DND-41 (cell line): ENCODE data around the gene PTCSC3.

Source experiments
- ATAC-seq: fragments of 200-7000 bp; cut with Tn5 transposase; 3 replicates; pipeline ENCODE4 v1.9.1; 2021; ENCODE audit warnings: low read depth; ENCODE audit not compliant: insufficient read depth
- DNase-seq: peaks from one replicate; pipeline ENCODE4 v3.0.0-alpha.2; 2020
- H2AFZ ChIP-seq: 2 replicates; pipeline ENCODE4 v1.6.0; 2012; ENCODE audit warnings: low read depth, low read length
- H3K27ac ChIP-seq: 2 replicates; pipeline ENCODE4 v1.5.1; 2012; ENCODE audit warnings: low read length, inconsistent platforms
- H3K27me3 ChIP-seq: fragments of 200-600 bp; sonication (generic); 2 replicates; pipeline ENCODE4 v1.6.0; 2012; ENCODE audit warnings: low read length, mild to moderate bottlenecking, inconsistent platforms; ENCODE audit not compliant: insufficient read depth, poor library complexity
- H3K36me3 ChIP-seq: 2 replicates; pipeline ENCODE4 v1.5.1; 2012; ENCODE audit warnings: low read length, inconsistent platforms; ENCODE audit not compliant: insufficient read depth
- H3K4me1 ChIP-seq: 2 replicates; pipeline ENCODE4 v1.5.1; 2012; ENCODE audit warnings: mild to moderate bottlenecking, low read length; ENCODE audit not compliant: insufficient read depth
- H3K4me2 ChIP-seq: 2 replicates; pipeline ENCODE4 v1.6.0; 2012; ENCODE audit warnings: mild to moderate bottlenecking, moderate library complexity, low read length, inconsistent platforms; ENCODE audit not compliant: insufficient read depth
- H3K4me3 ChIP-seq, 2 experiments: fragments of 200-600 bp in 1 of 2; shearing (Covaris generic) in 1 of 2; 2 replicates each; pipeline ENCODE4 v1.5.1; 2012 to 2016; ENCODE audit warnings: inconsistent platforms in 2 of 2, low read length in 2 of 2, mild to moderate bottlenecking in 2 of 2, low read depth in 1 of 2, moderate library complexity in 1 of 2
- H3K79me2 ChIP-seq: 2 replicates; pipeline ENCODE4 v1.6.0; 2012; ENCODE audit warnings: low read length, inconsistent platforms; ENCODE audit not compliant: insufficient read depth
- H3K9ac ChIP-seq: 2 replicates; pipeline ENCODE4 v1.6.0; 2012; ENCODE audit warnings: low read depth, mild to moderate bottlenecking, inconsistent platforms, low read length, moderate library complexity
- H3K9me3 ChIP-seq: 2 replicates; pipeline ENCODE4 v1.5.1; 2012; ENCODE audit warnings: low read length, moderate library complexity, mild to moderate bottlenecking, inconsistent platforms; ENCODE audit not compliant: insufficient read depth, severe bottlenecking
- H4K20me1 ChIP-seq: 2 replicates; pipeline ENCODE4 v1.6.0; 2012; ENCODE audit warnings: low read length; ENCODE audit not compliant: insufficient read depth
- EZH2 ChIP-seq: IDR thresholded peaks from 3 replicates; pipeline ENCODE4 v1.6.1; 2012; ENCODE audit warnings: borderline replicate concordance, low read depth, mild to moderate bottlenecking, moderate library complexity, low read length, inconsistent platforms; ENCODE audit not compliant: severe bottlenecking
- TF ChIP-seq, protein P1 (sequence below): IDR thresholded peaks from 2 replicates; pipeline ENCODE4 v1.5.1; 2012; ENCODE audit warnings: borderline replicate concordance, low read length, moderate library complexity, mild to moderate bottlenecking; ENCODE audit not compliant: poor library complexity, severe bottlenecking; ENCODE audit errors: extremely low read depth

The PTCSC3 gene

DNA sequence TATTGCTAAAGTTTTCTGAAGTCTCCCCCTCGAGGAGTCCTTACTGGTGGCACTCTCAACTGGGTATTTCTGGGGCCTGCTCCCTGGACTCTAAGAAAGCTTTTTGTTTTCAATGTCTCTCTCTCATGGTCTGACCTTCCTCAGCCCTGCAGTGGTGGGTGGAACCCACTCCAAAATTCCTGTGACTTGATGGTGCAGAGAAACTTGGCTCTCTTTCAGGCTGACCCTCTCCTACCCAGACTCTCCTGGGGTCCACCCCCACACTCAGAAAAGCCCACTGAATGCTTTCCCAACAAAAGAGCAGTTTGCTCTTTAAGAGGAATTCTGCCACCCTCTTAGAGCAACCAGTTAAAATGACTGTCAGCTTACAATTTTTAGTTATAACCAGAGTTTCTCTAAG is 967 bp upstream of the PTCSC3 start:
- Histone ChIP-seq H3K27me3 (peaks cover 10% of the 10 kb centered on the region), H3K79me2 (no peaks in the 10 kb centered on the region), H2AFZ (no peak overlapping the region), H3K4me1 (no peaks in the 10 kb centered on the region), H3K9ac (no peak overlapping the region), H3K36me3 (no peaks in the 10 kb centered on the region), H3K27ac (no peak overlapping the region), H3K4me3 (no peak overlapping the region), H3K4me2 (no peak overlapping the region), H4K20me1 (no peaks in the 10 kb centered on the region), H3K9me3 (no peaks in the 10 kb centered on the region)
- ATAC-seq (no peak), DNase-seq (no peak)
- no peak for TF ChIP-seq EZH2
- TF ChIP-seq, protein P1, sequence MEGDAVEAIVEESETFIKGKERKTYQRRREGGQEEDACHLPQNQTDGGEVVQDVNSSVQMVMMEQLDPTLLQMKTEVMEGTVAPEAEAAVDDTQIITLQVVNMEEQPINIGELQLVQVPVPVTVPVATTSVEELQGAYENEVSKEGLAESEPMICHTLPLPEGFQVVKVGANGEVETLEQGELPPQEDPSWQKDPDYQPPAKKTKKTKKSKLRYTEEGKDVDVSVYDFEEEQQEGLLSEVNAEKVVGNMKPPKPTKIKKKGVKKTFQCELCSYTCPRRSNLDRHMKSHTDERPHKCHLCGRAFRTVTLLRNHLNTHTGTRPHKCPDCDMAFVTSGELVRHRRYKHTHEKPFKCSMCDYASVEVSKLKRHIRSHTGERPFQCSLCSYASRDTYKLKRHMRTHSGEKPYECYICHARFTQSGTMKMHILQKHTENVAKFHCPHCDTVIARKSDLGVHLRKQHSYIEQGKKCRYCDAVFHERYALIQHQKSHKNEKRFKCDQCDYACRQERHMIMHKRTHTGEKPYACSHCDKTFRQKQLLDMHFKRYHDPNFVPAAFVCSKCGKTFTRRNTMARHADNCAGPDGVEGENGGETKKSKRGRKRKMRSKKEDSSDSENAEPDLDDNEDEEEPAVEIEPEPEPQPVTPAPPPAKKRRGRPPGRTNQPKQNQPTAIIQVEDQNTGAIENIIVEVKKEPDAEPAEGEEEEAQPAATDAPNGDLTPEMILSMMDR: no peak

DNA sequence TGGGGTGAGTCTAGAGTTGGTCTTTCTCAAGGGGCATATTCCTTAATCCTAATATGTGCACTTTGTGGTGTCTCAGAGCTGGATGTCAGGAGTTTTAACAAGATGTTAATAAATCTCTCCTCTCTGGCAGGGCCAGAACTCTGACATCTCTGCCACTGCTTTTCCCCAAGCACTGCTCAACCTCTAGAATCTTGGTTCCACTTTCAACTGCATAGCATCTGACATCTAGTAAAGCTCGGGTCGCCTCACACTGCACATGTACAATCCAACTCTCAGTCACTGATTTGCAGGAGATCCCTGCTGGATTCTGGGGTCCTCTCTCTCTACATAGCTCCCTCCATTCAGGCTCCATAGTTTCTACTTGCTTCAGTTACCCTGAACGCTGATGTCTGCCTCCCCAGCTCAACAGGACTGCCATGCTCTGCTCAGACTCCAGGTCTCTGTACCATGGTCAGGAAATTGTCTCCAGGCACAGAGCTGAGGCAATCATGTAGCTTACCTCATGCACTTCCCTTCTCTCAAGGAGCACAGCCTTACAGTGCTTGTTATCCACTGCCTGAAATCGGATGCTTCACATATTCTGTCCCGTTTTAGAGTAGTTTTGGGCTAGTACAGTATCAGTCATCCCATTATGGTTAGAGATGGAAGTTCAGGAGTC is 1.6 kb downstream of the PTCSC3 start:
- Histone ChIP-seq H3K36me3 (no peaks in the 10 kb centered on the region), H3K4me1 (no peaks in the 10 kb centered on the region), H2AFZ (no peak overlapping the region), H3K27me3 (peaks cover 10% of the 10 kb centered on the region), H3K9me3 (no peaks in the 10 kb centered on the region), H3K27ac (no peak overlapping the region), H3K4me3 (no peak overlapping the region), H3K9ac (no peak overlapping the region), H3K79me2 (no peaks in the 10 kb centered on the region), H4K20me1 (no peaks in the 10 kb centered on the region), H3K4me2 (no peak overlapping the region)
- TF ChIP-seq, protein P1: no peak
- TF ChIP-seq EZH2: no peak
- DNase-seq: no peak
- no peak for ATAC-seq

DNA sequence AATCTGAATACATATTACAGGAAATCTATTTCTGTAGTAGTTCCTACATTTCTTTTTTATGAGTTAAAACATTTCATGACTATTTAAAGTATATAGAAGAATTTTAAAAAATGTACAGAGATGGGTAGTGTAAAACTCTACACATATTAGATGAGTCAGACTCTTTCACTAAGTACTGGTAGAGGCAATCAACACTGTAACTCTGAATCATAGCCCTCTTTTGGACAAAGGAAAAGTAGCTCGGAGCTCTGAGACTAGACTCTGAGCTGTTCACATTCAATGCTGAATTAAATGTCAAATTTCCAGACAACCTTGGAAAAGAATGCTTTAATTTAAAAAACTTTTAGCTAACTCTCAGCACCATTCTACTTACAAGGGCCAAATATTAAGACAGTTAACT is 3.4 kb downstream of the PTCSC3 start:
- Histone ChIP-seq H3K4me1 (no peaks in the 10 kb centered on the region), H3K27ac (no peak overlapping the region), H4K20me1 (no peaks in the 10 kb centered on the region), H2AFZ (no peak overlapping the region), H3K4me2 (no peak overlapping the region), H3K4me3 (no peak overlapping the region), H3K27me3 (peaks cover 10% of the 10 kb centered on the region), H3K79me2 (no peaks in the 10 kb centered on the region), H3K9ac (no peak overlapping the region), H3K36me3 (no peaks in the 10 kb centered on the region), H3K9me3 (no peaks in the 10 kb centered on the region)
- TF ChIP-seq, protein P1: no peak
- TF ChIP-seq EZH2: no peak
- DNase-seq (no peak), ATAC-seq (no peak)
